Right atrium auricular region (tissue), 2 donors: ENCODE measurements around the gene CCDC178. TPM values are rescaled to one million over a fixed set of nuclear protein-coding genes. Genes with fewer than 3 reads are reported as not detected.

Experiments
- DNase-seq: peaks from one replicate; pipeline ENCODE4 v3.0.0-alpha.2; 2019; ENCODE audit warnings: low spot score
- H3K27ac ChIP-seq, 2 donors: fragments of 200-600 bp; sonication (generic); 1 replicate in 1 of 2; 2 replicates in 1 of 2; pipeline ENCODE4 v1.5.1; 2016 to 2019
- H3K27me3 ChIP-seq, 2 donors: fragments of 200-600 bp; sonication (generic); one replicate each; pipeline versions ENCODE4 v1.5.1 to v1.6.0; 2017 to 2019
- H3K36me3 ChIP-seq: fragments of 200-600 bp; sonication (generic); one replicate; pipeline ENCODE4 v1.5.1; 2016
- H3K4me1 ChIP-seq, 2 donors: fragments of 200-600 bp; sonication (generic); one replicate each; pipeline versions ENCODE4 v1.5.1 to v1.6.0; 2017 to 2019
- H3K4me3 ChIP-seq, 2 donors: fragments of 200-600 bp; sonication (generic); 1 replicate in 1 of 2; 2 replicates in 1 of 2; pipeline ENCODE4 v1.5.1; 2017 to 2019; ENCODE audit warnings: mild to moderate bottlenecking in 1 of 2, moderate library complexity in 1 of 2
- H3K9me3 ChIP-seq, 2 donors: fragments of 200-600 bp; sonication (generic); one replicate each; pipeline ENCODE4 v1.5.1; 2019
- CTCF ChIP-seq, 2 donors: fragments of 200-600 bp; sonication (generic); IDR thresholded peaks; one replicate each; pipeline ENCODE4 v1.5.1; 2019; ENCODE audit warnings: antibody characterized with exemption in 2 of 2
- total RNA-seq, 2 donors: library from RNA; depleted of rRNA; stranded (reverse); fragments of >200 nt; gene quantifications; one replicate each; pipeline ENCODE4 v1.1.0, GENCODE V29; 2016

CCDC178 gene
- total RNA-seq, 2 donors from 2014 or later, result not detected

GRCh38 chr18:33282709-33283333 lies 157.7 kb downstream of the CCDC178 start:
- no peak for TF ChIP-seq CTCF (IDR thresholded peaks at IDR 0.05)
- Histone ChIP-seq H3K4me1 (no peaks in the 10 kb centered on the region), H3K4me3 (no peak overlapping the region), H3K36me3 (no peaks in the 10 kb centered on the region), H3K27me3 (no peaks in the 10 kb centered on the region), H3K9me3 (no peaks in the 10 kb centered on the region), H3K27ac (no peak overlapping the region)
- DNase-seq, result no peak

GRCh38 chr18:33282142-33282541 lies 158.4 kb downstream of the CCDC178 start:
- no peak for TF ChIP-seq CTCF (IDR thresholded peaks at IDR 0.05)
- Histone ChIP-seq H3K4me1 (no peaks in the 10 kb centered on the region), H3K27me3 (no peaks in the 10 kb centered on the region), H3K36me3 (no peaks in the 10 kb centered on the region), H3K9me3 (no peaks in the 10 kb centered on the region), H3K4me3 (no peak overlapping the region), H3K27ac (no peak overlapping the region)
- DNase-seq, result no peak

DNA sequence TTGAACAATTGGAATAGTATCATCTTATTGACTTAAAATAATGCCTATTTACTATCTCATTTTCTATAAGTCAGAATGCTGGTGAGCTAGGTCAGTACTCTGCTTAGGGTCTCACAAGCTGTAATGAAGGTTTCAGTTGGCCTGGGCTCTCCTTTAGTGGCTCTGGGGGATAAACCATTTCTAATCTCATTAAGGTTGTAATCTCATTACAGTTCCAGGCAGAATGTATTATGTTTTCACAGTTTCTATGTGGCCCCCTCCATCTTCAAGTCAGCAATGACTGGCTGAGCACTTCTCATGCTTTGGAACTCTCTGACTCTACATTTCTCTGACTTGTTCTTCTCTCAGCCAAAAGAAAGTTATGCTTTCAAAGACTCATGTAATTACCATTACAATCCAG lies 163.1 kb downstream of the CCDC178 start:
- H3K4me3 ChIP-seq, result no peak overlapping the region
- DNase-seq, result no peak
- H3K9me3 ChIP-seq, result no peaks in the 10 kb centered on the region
- no peak for TF ChIP-seq CTCF (IDR thresholded peaks at IDR 0.05)
- no peaks in the 10 kb centered on the region for H3K4me1 ChIP-seq
- H3K27me3 ChIP-seq, result no peaks in the 10 kb centered on the region
- H3K36me3 ChIP-seq, result no peaks in the 10 kb centered on the region
- no peak overlapping the region for H3K27ac ChIP-seq

- Histone ChIP-seq H3K27ac (no peak overlapping the region), H3K4me1 (no peaks in the 10 kb centered on the region), H3K4me3 (no peak overlapping the region), H3K27me3 (no peaks in the 10 kb centered on the region), H3K9me3 (no peaks in the 10 kb centered on the region), H3K36me3 (no peaks in the 10 kb centered on the region)
- DNase-seq, result no peak
- no peak for TF ChIP-seq CTCF (IDR thresholded peaks at IDR 0.05)
Observed at GRCh38 chr18:33275843-33276242, 164.7 kb downstream of the CCDC178 start.

- Histone ChIP-seq H3K27ac (no peak overlapping the region), H3K4me3 (no peak overlapping the region), H3K4me1 (no peaks in the 10 kb centered on the region), H3K9me3 (peaks cover 0 to 4% of the 10 kb centered on the region in 2 donors), H3K36me3 (no peaks in the 10 kb centered on the region), H3K27me3 (no peaks in the 10 kb centered on the region)
- DNase-seq, result no peak
- no peak for TF ChIP-seq CTCF (IDR thresholded peaks at IDR 0.05)
Observed at GRCh38 chr18:33270297-33270696, 170.2 kb downstream of the CCDC178 start.

DNA sequence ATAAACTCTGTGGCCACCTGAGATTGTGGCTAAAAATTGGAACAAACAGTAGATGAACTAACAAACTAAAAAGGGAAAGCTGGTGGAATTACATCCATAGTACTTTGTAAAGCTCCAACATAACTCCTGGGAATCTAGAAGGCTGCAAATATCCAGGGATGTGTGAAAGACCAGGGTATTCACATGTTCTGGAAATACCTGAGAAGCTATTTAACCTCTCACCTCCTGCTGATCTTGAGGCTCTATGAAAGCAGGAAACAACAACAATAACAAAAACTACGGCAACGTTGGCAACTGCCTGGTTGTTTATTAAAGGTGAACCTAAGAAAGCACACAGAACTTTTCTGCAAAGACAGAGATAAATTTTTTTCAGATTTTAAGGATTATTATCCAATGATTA lies 171.3 kb downstream of the CCDC178 start:
- Histone ChIP-seq H3K9me3 (peaks cover 0 to 4% of the 10 kb centered on the region in 2 donors), H3K36me3 (no peaks in the 10 kb centered on the region), H3K4me1 (no peaks in the 10 kb centered on the region), H3K27me3 (no peaks in the 10 kb centered on the region), H3K27ac (no peak overlapping the region), H3K4me3 (no peak overlapping the region)
- no peak for DNase-seq
- no peak for TF ChIP-seq CTCF (IDR thresholded peaks at IDR 0.05)
